ENCODE data around the gene SLC9A2. TPM values are rescaled to one million over a fixed set of nuclear protein-coding genes. Genes with fewer than 3 reads are reported as not detected.
A peak's percentile ranks its signal among the peaks of the same experiment; 100 is the strongest.

SLC9A2 gene, protein sequence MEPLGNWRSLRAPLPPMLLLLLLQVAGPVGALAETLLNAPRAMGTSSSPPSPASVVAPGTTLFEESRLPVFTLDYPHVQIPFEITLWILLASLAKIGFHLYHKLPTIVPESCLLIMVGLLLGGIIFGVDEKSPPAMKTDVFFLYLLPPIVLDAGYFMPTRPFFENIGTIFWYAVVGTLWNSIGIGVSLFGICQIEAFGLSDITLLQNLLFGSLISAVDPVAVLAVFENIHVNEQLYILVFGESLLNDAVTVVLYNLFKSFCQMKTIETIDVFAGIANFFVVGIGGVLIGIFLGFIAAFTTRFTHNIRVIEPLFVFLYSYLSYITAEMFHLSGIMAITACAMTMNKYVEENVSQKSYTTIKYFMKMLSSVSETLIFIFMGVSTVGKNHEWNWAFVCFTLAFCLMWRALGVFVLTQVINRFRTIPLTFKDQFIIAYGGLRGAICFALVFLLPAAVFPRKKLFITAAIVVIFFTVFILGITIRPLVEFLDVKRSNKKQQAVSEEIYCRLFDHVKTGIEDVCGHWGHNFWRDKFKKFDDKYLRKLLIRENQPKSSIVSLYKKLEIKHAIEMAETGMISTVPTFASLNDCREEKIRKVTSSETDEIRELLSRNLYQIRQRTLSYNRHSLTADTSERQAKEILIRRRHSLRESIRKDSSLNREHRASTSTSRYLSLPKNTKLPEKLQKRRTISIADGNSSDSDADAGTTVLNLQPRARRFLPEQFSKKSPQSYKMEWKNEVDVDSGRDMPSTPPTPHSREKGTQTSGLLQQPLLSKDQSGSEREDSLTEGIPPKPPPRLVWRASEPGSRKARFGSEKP
- total RNA-seq: under 1 TPM in 3 of 4 donors, not detected in 1; 0.06 to 0.17 (median 0.17) TPM

DNA sequence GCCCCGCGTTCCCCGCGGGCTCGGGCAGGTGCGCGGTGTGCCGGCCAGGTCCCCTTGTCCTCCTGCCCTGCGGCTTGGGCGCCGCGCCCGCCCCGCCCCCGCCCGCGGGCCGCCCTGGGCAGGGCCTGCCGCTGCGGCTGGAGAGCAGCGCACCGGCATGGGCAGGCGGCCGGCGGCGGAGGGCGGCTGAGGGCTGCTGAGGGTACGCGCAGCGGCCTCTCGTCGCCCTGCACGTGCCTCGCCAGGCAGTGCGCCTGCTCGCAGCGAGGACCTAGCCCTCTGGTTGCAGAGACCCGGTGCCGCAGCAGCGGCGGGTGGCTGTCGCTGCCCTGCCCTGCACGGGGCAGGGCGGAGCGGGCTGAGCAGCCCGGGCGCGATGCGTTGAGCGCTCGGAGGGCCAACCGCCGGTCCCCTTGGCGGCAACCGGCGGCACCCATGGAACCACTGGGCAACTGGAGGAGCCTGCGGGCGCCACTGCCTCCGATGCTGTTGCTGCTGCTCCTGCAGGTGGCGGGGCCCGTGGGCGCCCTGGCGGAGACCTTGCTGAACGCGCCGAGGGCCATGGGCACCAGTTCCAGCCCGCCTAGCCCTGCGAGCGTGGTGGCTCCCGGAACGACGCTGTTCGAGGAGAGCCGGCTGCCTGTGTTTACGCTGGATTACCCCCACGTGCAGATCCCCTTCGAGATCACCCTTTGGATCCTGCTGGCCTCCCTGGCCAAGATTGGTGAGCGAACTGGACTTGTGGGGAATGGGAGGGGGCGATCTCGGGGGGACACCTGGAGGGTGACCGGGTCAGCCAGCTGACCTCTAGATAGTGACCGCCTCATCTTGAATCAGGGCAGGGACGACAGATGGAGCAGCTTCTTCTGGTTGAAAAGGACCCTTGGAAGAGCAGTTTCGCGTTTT is at the start of gene SLC9A2:
TSS of gene SLC9A2 (plus strand) at position 140 of the 906 bp plus-strand sequence. CDS start at position 436, 296 bp downstream.
- 17% methylated on average over 12 of the region's 85 CpGs for WGBS

DNA sequence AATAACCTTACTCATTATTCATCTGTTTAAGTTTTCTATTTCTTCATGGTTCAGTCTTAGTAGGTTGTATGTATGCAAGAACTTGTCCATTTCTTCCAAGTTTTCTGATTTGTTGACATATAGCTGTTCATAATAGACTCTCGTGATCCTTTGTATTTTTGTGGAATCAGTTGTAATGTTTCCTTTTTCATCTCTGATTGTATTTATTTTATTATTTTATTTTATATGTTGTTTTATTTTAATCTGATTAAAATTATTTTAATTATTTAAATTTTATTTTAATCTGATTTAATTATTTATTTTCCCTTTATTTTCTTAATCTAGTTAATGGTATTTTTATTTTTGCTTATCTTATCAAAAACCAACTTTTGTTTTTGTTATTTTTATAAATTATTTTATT is 43.5 kb upstream of the SLC9A2 start:
- intact Hi-C loops (cut with DNase I): no loop called here
- WGBS: 97% methylated on average over 1 of the region's 1 CpG
- Histone ChIP-seq H3K27me3 (no peaks in the 10 kb centered on the region), H3K4me3 (no peak overlapping the region), H3K27ac (replicated peaks in 1 of 4) (no peak overlapping the region), H3K36me3 (no peaks in the 10 kb centered on the region), H3K4me1 (no peaks in the 10 kb centered on the region), H3K9me3 (peaks cover 0 to 5% (median 2%) of the 10 kb centered on the region in 4 donors)
- TF ChIP-seq, protein P1, sequence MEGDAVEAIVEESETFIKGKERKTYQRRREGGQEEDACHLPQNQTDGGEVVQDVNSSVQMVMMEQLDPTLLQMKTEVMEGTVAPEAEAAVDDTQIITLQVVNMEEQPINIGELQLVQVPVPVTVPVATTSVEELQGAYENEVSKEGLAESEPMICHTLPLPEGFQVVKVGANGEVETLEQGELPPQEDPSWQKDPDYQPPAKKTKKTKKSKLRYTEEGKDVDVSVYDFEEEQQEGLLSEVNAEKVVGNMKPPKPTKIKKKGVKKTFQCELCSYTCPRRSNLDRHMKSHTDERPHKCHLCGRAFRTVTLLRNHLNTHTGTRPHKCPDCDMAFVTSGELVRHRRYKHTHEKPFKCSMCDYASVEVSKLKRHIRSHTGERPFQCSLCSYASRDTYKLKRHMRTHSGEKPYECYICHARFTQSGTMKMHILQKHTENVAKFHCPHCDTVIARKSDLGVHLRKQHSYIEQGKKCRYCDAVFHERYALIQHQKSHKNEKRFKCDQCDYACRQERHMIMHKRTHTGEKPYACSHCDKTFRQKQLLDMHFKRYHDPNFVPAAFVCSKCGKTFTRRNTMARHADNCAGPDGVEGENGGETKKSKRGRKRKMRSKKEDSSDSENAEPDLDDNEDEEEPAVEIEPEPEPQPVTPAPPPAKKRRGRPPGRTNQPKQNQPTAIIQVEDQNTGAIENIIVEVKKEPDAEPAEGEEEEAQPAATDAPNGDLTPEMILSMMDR (IDR thresholded peaks at IDR 0.05): no peak
- TF ChIP-seq POLR2AphosphoS5 (IDR thresholded peaks at IDR 0.05) (no peak), POLR2A (IDR thresholded peaks at IDR 0.05; ENCODE audit: low read depth) (no peak), EP300 (IDR thresholded peaks at IDR 0.05) (no peak)
- DNase-seq (ENCODE audit: extremely low spot score): no peak

More for the DNA sequence above, at the start of gene SLC9A2:
- TF ChIP-seq, protein P1 (IDR thresholded peaks at IDR 0.05): no peak
- TF ChIP-seq POLR2A (IDR thresholded peaks at IDR 0.05; ENCODE audit: low read depth) (no peak), POLR2AphosphoS5 (IDR thresholded peaks at IDR 0.05) (no peak), EP300 (IDR thresholded peaks at IDR 0.05) (no peak)
- Histone ChIP-seq H3K27ac (replicated peaks in 1 of 4) (no peak within 1 kb of the TSS), H3K36me3 (no peaks in the 10 kb centered on the region), H3K9me3 (no peaks in the 10 kb centered on the region), H3K27me3 (peaks cover 0 to 65% (median 10%) of the 10 kb centered on the region in 4 donors), H3K4me3 (peak within 1 kb of the TSS; percentile 45 to 57 (median 50)), H3K4me1 (peaks cover 6 to 20% (median 19%) of the 10 kb centered on the region in 4 donors)
- intact Hi-C loops (cut with DNase I): no loop called here
- DNase-seq (ENCODE audit: extremely low spot score): no peak

DNA sequence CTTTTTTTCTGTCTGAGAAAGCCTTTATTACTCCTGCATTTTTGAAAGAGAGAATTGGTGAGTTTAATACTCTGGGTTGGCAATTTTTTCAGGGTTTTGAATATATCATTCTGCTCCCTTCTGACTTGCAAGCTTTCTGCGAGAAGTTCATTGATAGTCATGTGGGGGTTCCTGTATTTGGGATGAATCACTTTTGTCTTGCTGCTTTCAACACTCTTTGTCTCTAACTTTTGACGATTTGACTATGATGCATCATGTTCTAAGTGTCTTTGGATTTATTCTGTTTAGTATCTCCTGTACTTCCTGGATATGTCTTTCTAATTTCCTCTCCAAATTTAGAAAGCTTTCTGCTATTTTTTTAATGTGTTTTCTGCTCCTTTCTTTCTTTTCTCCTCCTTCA is 41.0 kb upstream of the SLC9A2 start:
- no peak overlapping the region for H3K27ac ChIP-seq (replicated peaks in 1 of 4)
- 79% methylated on average over 2 of the region's 2 CpGs for WGBS
- DNase-seq (ENCODE audit: extremely low spot score): no peak
- no peak overlapping the region for H3K4me3 ChIP-seq
- H3K4me1 ChIP-seq: no peaks in the 10 kb centered on the region
- TF ChIP-seq, protein P1 (IDR thresholded peaks at IDR 0.05): no peak
- TF ChIP-seq POLR2A (IDR thresholded peaks at IDR 0.05; ENCODE audit: low read depth) (no peak), EP300 (IDR thresholded peaks at IDR 0.05) (no peak), POLR2AphosphoS5 (IDR thresholded peaks at IDR 0.05) (no peak)
- intact Hi-C loops (cut with DNase I): no loop called here
- H3K9me3 ChIP-seq: peaks cover 0 to 3% (median 1%) of the 10 kb centered on the region in 4 donors
- no peaks in the 10 kb centered on the region for H3K36me3 ChIP-seq
- no peaks in the 10 kb centered on the region for H3K27me3 ChIP-seq

DNA sequence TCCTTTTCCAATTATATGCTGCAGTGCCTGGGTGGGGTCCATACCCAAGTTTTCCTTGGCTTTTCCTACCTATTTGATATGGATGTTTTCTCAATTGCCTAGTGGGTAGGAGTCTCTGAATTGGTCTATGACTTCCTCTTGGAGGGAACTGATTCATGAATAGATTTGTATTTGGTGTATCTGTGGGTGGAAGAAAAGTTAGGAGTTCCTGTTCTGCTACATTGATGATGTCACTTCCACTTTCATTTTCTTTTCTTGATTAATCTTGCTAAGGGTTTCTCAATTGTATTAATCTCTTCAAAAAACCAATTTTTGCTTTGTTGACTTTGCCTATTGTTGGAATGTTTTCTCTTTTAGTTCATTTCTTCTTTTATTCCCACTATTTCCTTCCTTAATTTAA is 37.4 kb upstream of the SLC9A2 start:
- DNase-seq (ENCODE audit: extremely low spot score): no peak
- intact Hi-C loops (cut with DNase I): no loop called here
- TF ChIP-seq, protein P1 (IDR thresholded peaks at IDR 0.05): no peak
- TF ChIP-seq EP300 (IDR thresholded peaks at IDR 0.05) (no peak), POLR2AphosphoS5 (IDR thresholded peaks at IDR 0.05) (no peak), POLR2A (IDR thresholded peaks at IDR 0.05; ENCODE audit: low read depth) (no peak)

More for the DNA sequence above, 37.4 kb upstream of the SLC9A2 start:
- no peak overlapping the region for H3K27ac ChIP-seq (replicated peaks in 1 of 4)
- H3K27me3 ChIP-seq: no peaks in the 10 kb centered on the region
- no peaks in the 10 kb centered on the region for H3K36me3 ChIP-seq
- no peak overlapping the region for H3K4me3 ChIP-seq
- no peaks in the 10 kb centered on the region for H3K4me1 ChIP-seq
- H3K9me3 ChIP-seq: no peaks in the 10 kb centered on the region
